Muscle layer of duodenum (tissue), 2 donors: ENCODE data around the gene FADS2.

ENCODE experiments used
- H3K27ac ChIP-seq: one replicate; pipeline ENCODE4 v1.7.0; 2013; ENCODE audit warnings: mild to moderate bottlenecking, low read length
- H3K27me3 ChIP-seq: one replicate; pipeline ENCODE4 v1.7.0; 2013; ENCODE audit warnings: low read depth, mild to moderate bottlenecking, control low read depth, low read length
- H3K36me3 ChIP-seq, 2 donors: one replicate each; pipeline ENCODE4 v1.7.0; 2013; ENCODE audit warnings: low read length in 2 of 2, control low read depth in 1 of 2, mild to moderate bottlenecking in 1 of 2; ENCODE audit not compliant: insufficient read depth in 2 of 2, control insufficient read depth in 1 of 2
- H3K4me1 ChIP-seq, 2 donors: one replicate each; pipeline ENCODE4 v1.7.0; 2013; ENCODE audit warnings: low read length in 2 of 2, mild to moderate bottlenecking in 2 of 2, control low read depth in 1 of 2, moderate library complexity in 1 of 2; ENCODE audit not compliant: insufficient read depth in 2 of 2, control insufficient read depth in 1 of 2
- H3K4me3 ChIP-seq, 2 donors: one replicate each; pipeline ENCODE4 v1.7.0; 2013; ENCODE audit warnings: low read length in 2 of 2, low read depth in 1 of 2, mild to moderate bottlenecking in 1 of 2
- H3K9me3 ChIP-seq, 2 donors: one replicate each; pipeline ENCODE4 v1.7.0; 2013; ENCODE audit warnings: low read length in 2 of 2, control low read depth in 1 of 2, mild to moderate bottlenecking in 1 of 2; ENCODE audit not compliant: control insufficient read depth in 1 of 2
- donor health status: healthy.

FADS2 gene

GRCh38 chr11:61827571-61828378, at the start of gene FADS2:
TSS of gene FADS2 (plus strand) at chr11:61828300. CDS start at chr11:61828391, 91 bp downstream.
- H3K4me1 ChIP-seq: peaks cover 0 to 18% of the 10 kb centered on the region in 2 donors

GRCh38 chr11:61778357-61778886, 49.7 kb upstream of the FADS2 start:
- Histone ChIP-seq H3K4me3 (no peak overlapping the region), H3K27ac (no peak overlapping the region), H3K9me3 (no peaks in the 10 kb centered on the region), H3K27me3 (no peaks in the 10 kb centered on the region), H3K36me3 (peaks cover 0 to 4% of the 10 kb centered on the region in 2 donors), H3K4me1 (peaks cover 0 to 12% of the 10 kb centered on the region in 2 donors)

More at GRCh38 chr11:61827571-61828378, at the start of gene FADS2:
- H3K9me3 ChIP-seq: no peaks in the 10 kb centered on the region
- H3K36me3 ChIP-seq: no peaks in the 10 kb centered on the region
- peak within 1 kb of the TSS; percentile 59 to 75 for H3K4me3 ChIP-seq
- H3K27me3 ChIP-seq: no peaks in the 10 kb centered on the region
- H3K27ac ChIP-seq: peak within 1 kb of the TSS; percentile 60

DNA sequence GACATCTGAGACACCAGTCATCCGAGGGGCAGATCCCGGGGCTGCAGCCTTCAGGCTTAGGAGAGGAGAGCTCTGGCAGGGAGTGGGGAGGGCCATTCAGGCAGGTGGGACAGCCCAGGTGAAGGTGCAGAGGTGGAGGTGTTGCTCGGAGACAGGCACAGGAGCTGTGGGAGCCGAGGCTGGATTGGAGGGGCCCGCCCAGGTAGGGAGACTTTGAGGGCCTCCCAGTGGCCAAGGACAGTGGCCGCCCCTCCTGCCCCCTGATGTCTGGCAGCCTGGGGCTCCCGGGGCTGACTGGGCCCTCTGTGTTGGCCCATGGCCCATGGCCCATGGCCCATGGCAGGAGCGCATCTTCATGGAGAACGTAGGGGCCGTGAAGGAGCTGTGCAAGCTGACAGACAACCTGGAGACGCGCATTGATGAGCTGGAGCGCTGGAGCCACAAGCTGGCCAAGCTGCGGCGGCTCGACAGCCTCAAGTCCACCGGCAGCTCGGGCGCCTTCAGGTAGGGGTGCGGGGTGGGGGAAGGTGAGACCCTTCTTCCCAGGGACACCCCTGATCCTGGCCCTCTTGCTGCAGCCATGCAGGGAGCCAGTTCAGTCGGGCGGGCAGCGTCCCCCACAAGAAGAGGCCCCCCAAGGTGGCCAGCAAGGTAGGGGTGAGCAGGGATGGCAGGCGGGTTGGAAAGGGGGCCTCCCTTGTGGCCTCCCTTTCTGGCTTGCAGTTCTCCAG, 49.0 kb upstream of the FADS2 start:
- Histone ChIP-seq H3K27ac (no peak overlapping the region), H3K36me3 (peaks cover 0 to 6% of the 10 kb centered on the region in 2 donors), H3K4me1 (peaks cover 0 to 12% of the 10 kb centered on the region in 2 donors), H3K9me3 (no peaks in the 10 kb centered on the region), H3K27me3 (no peaks in the 10 kb centered on the region), H3K4me3 (no peak overlapping the region)

DNA sequence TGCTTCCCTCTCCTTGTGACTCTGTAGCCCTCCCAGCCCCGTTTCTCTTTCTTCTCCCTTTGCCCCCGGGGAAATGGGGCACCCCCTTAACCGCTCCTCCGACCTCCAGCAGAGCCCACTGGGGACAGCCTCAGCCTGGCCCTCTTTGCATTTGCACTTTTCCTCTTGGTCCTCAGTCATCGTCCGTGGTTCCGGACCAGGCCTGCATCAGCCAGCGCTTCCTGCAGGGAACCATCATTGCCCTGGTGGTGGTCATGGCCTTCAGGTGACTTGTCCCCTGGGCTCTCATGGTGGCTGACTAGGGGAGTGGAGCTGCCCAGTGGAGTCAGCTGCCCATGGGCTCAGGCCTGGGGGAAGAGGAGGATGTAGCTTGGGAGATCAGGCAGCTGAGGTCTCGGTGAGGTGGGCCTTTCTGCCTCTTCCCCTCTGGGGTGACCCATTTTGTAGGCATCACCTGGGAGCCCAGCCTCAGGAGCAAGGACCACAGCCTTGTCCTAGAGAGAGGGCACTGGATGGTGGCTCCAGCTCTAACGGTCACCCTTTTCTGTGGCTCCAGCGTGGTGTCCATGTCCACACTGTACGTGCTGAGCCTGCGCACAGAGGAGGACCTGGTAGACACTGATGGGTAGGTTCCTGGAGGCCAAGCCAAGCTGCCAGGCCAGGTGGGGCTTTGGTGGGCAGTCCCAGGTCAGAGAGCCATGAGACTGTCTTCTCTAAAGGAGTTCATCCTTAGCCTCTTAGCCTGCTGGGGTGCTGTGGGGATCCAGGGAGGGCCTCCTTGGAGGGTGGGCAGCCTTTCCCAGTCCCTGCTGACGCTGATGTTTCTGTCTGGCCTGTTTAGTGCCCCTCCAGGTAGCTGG, 48.2 kb upstream of the FADS2 start:
- Histone ChIP-seq H3K27ac (no peak overlapping the region), H3K4me1 (peaks cover 0 to 12% of the 10 kb centered on the region in 2 donors), H3K36me3 (peaks cover 0 to 14% of the 10 kb centered on the region in 2 donors), H3K9me3 (no peaks in the 10 kb centered on the region), H3K4me3 (no peak overlapping the region), H3K27me3 (no peaks in the 10 kb centered on the region)

GRCh38 chr11:61780581-61781162, 47.4 kb upstream of the FADS2 start:
- Histone ChIP-seq H3K27me3 (no peaks in the 10 kb centered on the region), H3K36me3 (peaks cover 6 to 21% of the 10 kb centered on the region in 2 donors), H3K27ac (no peak overlapping the region), H3K4me1 (peaks cover 0 to 12% of the 10 kb centered on the region in 2 donors), H3K4me3 (no peak overlapping the region), H3K9me3 (no peaks in the 10 kb centered on the region)

DNA sequence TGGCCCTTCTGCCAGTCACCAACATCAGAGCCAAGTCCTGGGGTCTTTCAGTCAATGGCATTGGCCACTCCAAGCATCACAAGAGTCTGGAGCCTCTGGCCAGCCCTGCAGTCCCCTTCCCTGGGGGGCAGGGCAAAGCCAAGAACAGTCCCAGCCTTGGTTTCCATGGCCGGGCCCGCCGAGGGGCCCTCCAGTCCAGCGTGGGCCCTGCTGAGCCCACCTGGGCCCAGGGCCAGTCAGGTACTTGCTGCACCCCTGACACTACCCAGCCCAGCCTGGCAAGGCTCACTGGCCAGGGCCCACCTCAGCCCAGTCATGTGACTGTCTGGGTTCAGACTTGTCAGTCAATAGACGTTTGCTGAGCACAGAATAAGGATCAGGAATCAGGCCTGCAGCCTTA, 46.5 kb upstream of the FADS2 start:
- Histone ChIP-seq H3K27me3 (no peaks in the 10 kb centered on the region), H3K27ac (no peak overlapping the region), H3K9me3 (no peaks in the 10 kb centered on the region), H3K4me3 (no peak overlapping the region), H3K36me3 (peaks cover 12 to 31% of the 10 kb centered on the region in 2 donors), H3K4me1 (peaks cover 0 to 12% of the 10 kb centered on the region in 2 donors)

- H3K36me3 ChIP-seq: peaks cover 17 to 38% of the 10 kb centered on the region in 2 donors
These were observed 45.8 kb upstream of the FADS2 start for GRCh38 chr11:61782299-61782698.

GRCh38 chr11:61782841-61783240, 45.3 kb upstream of the FADS2 start:
- H3K4me3 ChIP-seq: no peak overlapping the region
- H3K9me3 ChIP-seq: no peaks in the 10 kb centered on the region
- H3K27ac ChIP-seq: no peak overlapping the region
- H3K27me3 ChIP-seq: no peaks in the 10 kb centered on the region
- H3K36me3 ChIP-seq: peaks cover 17 to 43% of the 10 kb centered on the region in 2 donors
- H3K4me1 ChIP-seq: peaks cover 0 to under 1% of the 10 kb centered on the region in 2 donors

More at GRCh38 chr11:61782299-61782698, 45.8 kb upstream of the FADS2 start:
- no peak overlapping the region for H3K27ac ChIP-seq
- peaks cover 0 to 6% of the 10 kb centered on the region in 2 donors for H3K4me1 ChIP-seq
- H3K9me3 ChIP-seq: no peaks in the 10 kb centered on the region
- no peak overlapping the region for H3K4me3 ChIP-seq
- H3K27me3 ChIP-seq: no peaks in the 10 kb centered on the region

DNA sequence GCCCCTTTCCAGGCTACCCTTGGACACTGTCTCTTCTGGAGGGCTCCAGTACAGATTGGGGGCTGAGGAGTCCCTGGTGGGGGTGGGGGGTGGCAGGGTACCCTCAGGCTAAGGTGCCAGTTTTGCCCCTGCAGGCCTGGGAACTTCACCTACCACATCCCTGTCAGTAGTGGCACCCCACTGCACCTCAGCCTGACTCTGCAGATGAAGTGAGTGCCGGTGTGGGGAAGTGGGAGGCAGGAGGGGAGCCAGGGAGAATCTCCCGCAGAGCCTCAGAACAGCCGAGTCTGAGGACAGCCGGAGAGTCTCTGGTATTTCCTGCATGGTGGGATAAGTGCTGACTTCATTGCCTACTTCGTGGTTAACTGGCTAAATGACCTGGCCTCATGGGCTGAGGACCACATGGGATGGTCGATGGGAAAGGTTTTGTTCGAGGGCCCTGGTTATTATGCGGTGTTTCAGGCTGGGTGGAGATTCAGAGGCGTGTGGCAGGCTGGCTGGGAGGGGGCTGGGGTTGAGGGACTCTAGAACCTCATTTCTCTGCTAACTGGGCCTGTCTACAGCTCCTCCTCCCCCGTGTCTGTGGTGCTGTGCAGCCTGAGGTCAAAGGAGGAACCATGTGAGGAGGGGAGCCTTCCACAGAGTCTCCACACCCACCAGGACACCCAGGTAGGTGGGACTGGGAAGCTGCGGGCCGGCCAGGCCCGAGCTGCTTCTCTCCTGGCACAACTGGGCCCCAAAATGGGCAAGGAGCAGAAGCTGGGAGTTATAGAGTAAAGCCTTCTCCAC, 44.2 kb upstream of the FADS2 start:
- no peak overlapping the region for H3K27ac ChIP-seq
- no peak overlapping the region for H3K4me3 ChIP-seq
- peaks cover 22 to 53% of the 10 kb centered on the region in 2 donors for H3K36me3 ChIP-seq
- no peaks in the 10 kb centered on the region for H3K9me3 ChIP-seq
- H3K4me1 ChIP-seq: no peaks in the 10 kb centered on the region
- H3K27me3 ChIP-seq: no peaks in the 10 kb centered on the region

DNA sequence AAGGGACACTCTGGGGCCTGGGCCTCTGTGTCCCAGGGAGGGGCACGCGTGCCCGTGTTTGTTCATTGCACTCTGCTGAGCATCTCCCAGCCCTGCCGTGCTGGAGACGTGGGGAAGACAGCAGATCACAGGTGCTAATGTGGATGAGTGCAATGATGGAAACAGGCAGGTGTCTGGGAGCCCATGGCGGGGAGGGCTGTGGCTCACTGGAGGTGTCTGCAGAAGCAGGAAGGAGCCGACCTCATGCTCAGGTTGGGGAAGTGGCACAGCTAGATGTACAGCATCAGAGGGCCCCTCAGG, 43.6 kb upstream of the FADS2 start:
- H3K4me1 ChIP-seq: no peaks in the 10 kb centered on the region
- peaks cover 28 to 57% of the 10 kb centered on the region in 2 donors for H3K36me3 ChIP-seq
- H3K27ac ChIP-seq: no peak overlapping the region
- no peaks in the 10 kb centered on the region for H3K9me3 ChIP-seq
- no peaks in the 10 kb centered on the region for H3K27me3 ChIP-seq
- H3K4me3 ChIP-seq: no peak overlapping the region
